CD4-positive, alpha-beta memory T cell (primary cell): ENCODE results near the gene ANG. TPM values are rescaled to one million over a fixed set of nuclear protein-coding genes. Genes with fewer than 3 reads are reported as not detected.

Experiments
- CTCF ChIA-PET: fragments of 350-600 bp; sonication (Branson Sonifier 250); formaldehyde crosslinking; loops from one replicate; lab custom pipeline; 2021; ENCODE audit warnings: inconsistent platforms; ENCODE audit not compliant: partially characterized antibody; lab: Charles Lee
- POLR2A ChIA-PET: fragments of 350-600 bp; sonication (Branson Sonifier 250); formaldehyde crosslinking; loops from one replicate; lab custom pipeline; 2021; ENCODE audit not compliant: partially characterized antibody; lab: Charles Lee
- DNase-seq, 5 donors: peaks; one replicate each; pipeline versions ENCODE4 v3.0.0 to v3.0.0-alpha.2; 2020 to 2022; ENCODE audit warnings: mixed read lengths in 1 of 5
- H3K27ac ChIP-seq: one replicate; pipeline ENCODE4 v1.7.0; 2013; ENCODE audit warnings: low read depth, low read length
- H3K27me3 ChIP-seq: 2 replicates; pipeline ENCODE4 v1.7.0; 2013; ENCODE audit warnings: mild to moderate bottlenecking, low read length, moderate library complexity; ENCODE audit not compliant: insufficient read depth
- H3K36me3 ChIP-seq: 2 replicates; pipeline ENCODE4 v1.7.0; 2013; ENCODE audit warnings: mild to moderate bottlenecking, low read length, moderate library complexity; ENCODE audit not compliant: insufficient read depth
- H3K4me1 ChIP-seq: 2 replicates; pipeline ENCODE4 v1.7.0; 2013; ENCODE audit warnings: mild to moderate bottlenecking, low read length, moderate library complexity; ENCODE audit not compliant: insufficient read depth
- H3K4me3 ChIP-seq, 2 donors: one replicate each; pipeline ENCODE4 v1.7.0; 2013; ENCODE audit warnings: low read length in 2 of 2, mild to moderate bottlenecking in 1 of 2
- H3K9me3 ChIP-seq, 2 donors: one replicate each; pipeline ENCODE4 v1.7.0; 2013; ENCODE audit warnings: low read length in 2 of 2, control low read depth in 1 of 2; ENCODE audit not compliant: control insufficient read depth in 1 of 2
- H3K27ac Mint-ChIP-seq, 7 donors: one replicate each; pipeline ENCODE4 v1.8.0; 2020 to 2021; ENCODE audit warnings: mixed read lengths in 7 of 7, mild to moderate bottlenecking in 6 of 7, inconsistent platforms in 3 of 7, moderate library complexity in 3 of 7
- H3K27me3 Mint-ChIP-seq, 2 donors: one replicate each; pipeline ENCODE4 v1.8.0; 2020 to 2021; ENCODE audit warnings: mixed read lengths in 2 of 2
- H3K36me3 Mint-ChIP-seq, 2 donors: one replicate each; pipeline ENCODE4 v1.8.0; 2020 to 2021; ENCODE audit warnings: mixed read lengths in 2 of 2, inconsistent platforms in 1 of 2, mild to moderate bottlenecking in 1 of 2
- H3K4me1 Mint-ChIP-seq, 4 donors: one replicate each; pipeline ENCODE4 v1.8.0; 2020 to 2021; ENCODE audit warnings: mixed read lengths in 4 of 4, mild to moderate bottlenecking in 1 of 4
- H3K4me3 Mint-ChIP-seq, 8 donors: one replicate each; pipeline ENCODE4 v1.8.0; 2020 to 2021; ENCODE audit warnings: mixed read lengths in 8 of 8, mild to moderate bottlenecking in 7 of 8, moderate library complexity in 6 of 8, inconsistent platforms in 3 of 8
- H3K9me3 Mint-ChIP-seq, 8 donors: one replicate each; pipeline ENCODE4 v1.8.0; 2020 to 2021; ENCODE audit warnings: mixed read lengths in 8 of 8, mild to moderate bottlenecking in 5 of 8, inconsistent platforms in 3 of 8, moderate library complexity in 1 of 8
- intact Hi-C: fragments of 100-400 bp; cut with micrococcal nuclease; formaldehyde crosslinking; loops from one replicate; pipeline ENCODE4 v1.15.1; 2023
- polyA plus RNA-seq, 2 donors: library from polyadenylated mRNA; unstranded; fragments of 300-500 nt; fragmentation: Illumina TruSeq; gene quantifications; one replicate each; pipeline ENCODE4 v1.2.3, GENCODE V29; 2021
- total RNA-seq, 2 experiments: library from RNA; stranded (reverse); gene quantifications; one replicate each; pipeline ENCODE4 v1.2.3, GENCODE V29; 2021

Gene ANG
- total and polyA plus RNA-seq, 4 experiments from 2014 or later, result 1.1 to 2.8 (median 1.4) TPM

DNA sequence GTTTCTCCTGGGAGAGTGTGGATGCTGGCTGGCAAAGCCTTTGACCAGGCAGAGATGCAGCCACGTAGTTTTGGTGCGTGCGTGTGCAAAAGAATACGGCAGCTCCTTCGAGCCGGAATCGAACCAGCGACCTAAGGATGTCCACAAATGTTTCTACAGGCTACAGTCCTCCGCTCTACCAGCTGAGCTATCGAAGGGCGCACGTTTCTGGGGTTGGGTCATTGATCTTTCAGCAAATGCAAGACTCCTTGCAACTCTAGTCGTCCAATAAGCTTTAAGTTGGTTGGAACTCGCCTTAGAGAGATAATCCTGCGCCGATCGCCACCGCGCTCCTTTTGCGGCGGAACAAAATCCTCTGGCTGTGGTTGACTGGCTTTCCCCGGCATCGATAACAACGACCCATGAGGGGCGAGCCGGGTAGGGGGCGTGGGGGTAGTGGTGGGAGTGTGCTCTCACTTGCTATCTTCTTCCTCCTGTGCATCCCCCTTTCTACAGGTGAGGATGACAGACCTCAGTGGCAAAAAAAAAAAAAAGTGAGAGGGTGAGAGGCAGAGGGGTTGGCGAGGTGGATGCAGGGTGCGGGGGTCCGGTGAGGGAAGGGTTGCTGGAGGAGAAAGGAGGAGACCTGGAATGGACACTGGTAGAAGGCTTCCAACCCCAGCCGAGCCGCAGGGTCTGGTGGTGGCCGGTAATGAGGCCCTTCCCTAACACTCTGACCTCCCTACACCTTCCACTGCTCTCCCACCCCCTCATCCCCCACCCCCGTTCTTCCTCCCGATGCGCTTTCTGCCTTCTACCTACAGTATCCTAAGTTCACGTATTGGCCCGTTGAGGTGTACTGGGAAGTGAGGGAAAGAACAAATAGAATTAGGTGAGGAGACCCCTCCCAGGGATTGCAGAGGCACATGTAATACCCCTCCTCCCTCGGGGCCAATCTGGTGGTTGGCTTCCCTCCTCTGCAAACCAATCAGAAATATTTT, 35.3 kb upstream of the ANG start:
- CTCF ChIA-PET, result interaction anchor here (0.7 to 1.1 kb wide), 3 partner anchors 10 to 38 kb away, joined by 4 read pairs; no protein-coding TSS in a partner anchor

GRCh38 chr14:20655851-20656250, 32.7 kb upstream of the ANG start:
- H3K9me3 ChIP-seq, result no peaks in the 10 kb centered on the region
- intact Hi-C loops, result no loop called here
- DNase-seq, result no peak
- peaks cover 28% of the 10 kb centered on the region for H3K4me1 ChIP-seq
- no peak overlapping the region for H3K4me3 ChIP-seq
- Mint-ChIP-seq H3K4me3 (no peak overlapping the region), H3K36me3 (no peaks in the 10 kb centered on the region), H3K9me3 (no peaks in the 10 kb centered on the region), H3K27ac (no peak overlapping the region), H3K27me3 (peaks cover 47 to 55% of the 10 kb centered on the region in 2 donors), H3K4me1 (peaks cover 23 to 29% (median 25%) of the 10 kb centered on the region in 4 donors)
- H3K27ac ChIP-seq, result no peak overlapping the region
- ChIA-PET CTCF (interaction anchor here (0.6 to 11.5 kb wide), 2 partner anchors 16 to 32 kb away, joined by 3 to 349 read pairs; partner anchors contain the start of genes ANG and RNASE4), POLR2A (interaction anchor here (0.7 kb wide), 1 partner anchor 26 kb away, joined by 4 read pairs; no protein-coding TSS in a partner anchor)
- peaks cover 26% of the 10 kb centered on the region for H3K27me3 ChIP-seq
- no peaks in the 10 kb centered on the region for H3K36me3 ChIP-seq

More for the DNA sequence above, 35.3 kb upstream of the ANG start:
- peak; percentile 23 to 47 (median 33) for DNase-seq
- peaks cover 26% of the 10 kb centered on the region for H3K4me1 ChIP-seq
- intact Hi-C loops, result no loop called here
- POLR2A ChIA-PET, result interaction anchor here (1.0 to 1.3 kb wide), 3 partner anchors 28 to 310 kb away, joined by 3 to 6 read pairs (median 5); partner anchors contain the start of gene PARP2
- H3K4me3 Mint-ChIP-seq, result peak overlapping the region in 7 of 8 donors; percentile 35 to 81 (median 62)
- H3K27me3 ChIP-seq, result peaks cover 29% of the 10 kb centered on the region
- H3K36me3 ChIP-seq, result no peaks in the 10 kb centered on the region
- H3K27ac ChIP-seq, result no peak overlapping the region
- peak overlapping the region in 2 of 7 donors; percentile 59 to 61 for H3K27ac Mint-ChIP-seq
- H3K36me3 Mint-ChIP-seq, result no peaks in the 10 kb centered on the region
- no peaks in the 10 kb centered on the region for H3K9me3 ChIP-seq
- no peaks in the 10 kb centered on the region for H3K9me3 Mint-ChIP-seq
- H3K4me1 Mint-ChIP-seq, result peaks cover 19 to 29% (median 22%) of the 10 kb centered on the region in 4 donors
- no peak overlapping the region for H3K4me3 ChIP-seq
- H3K27me3 Mint-ChIP-seq, result peaks cover 49 to 54% of the 10 kb centered on the region in 2 donors

- H3K4me3 Mint-ChIP-seq, result no peak overlapping the region
- Histone ChIP-seq H3K4me3 (no peak overlapping the region), H3K9me3 (no peaks in the 10 kb centered on the region), H3K4me1 (peaks cover 28% of the 10 kb centered on the region), H3K27me3 (peaks cover 25% of the 10 kb centered on the region), H3K27ac (no peak overlapping the region), H3K36me3 (no peaks in the 10 kb centered on the region)
- no peaks in the 10 kb centered on the region for H3K36me3 Mint-ChIP-seq
- peaks cover 23 to 29% (median 25%) of the 10 kb centered on the region in 4 donors for H3K4me1 Mint-ChIP-seq
- DNase-seq, result no peak
- no peak overlapping the region for H3K27ac Mint-ChIP-seq
- ChIA-PET POLR2A (interaction anchor here (0.9 to 1.6 kb wide), 2 partner anchors 25 to 43 kb away, joined by 4 to 12 read pairs; no protein-coding TSS in a partner anchor), CTCF (interaction anchor here (0.6 to 11.5 kb wide), 3 partner anchors 16 to 34 kb away, joined by 3 to 349 read pairs (median 3); partner anchors contain the start of genes ANG and RNASE4)
- no peaks in the 10 kb centered on the region for H3K9me3 Mint-ChIP-seq
- H3K27me3 Mint-ChIP-seq, result peaks cover 47 to 53% of the 10 kb centered on the region in 2 donors
- intact Hi-C loops, result no loop called here
These were observed 32.3 kb upstream of the ANG start for GRCh38 chr14:20656274-20656673.

- Histone ChIP-seq H3K4me1 (peaks cover 32% of the 10 kb centered on the region), H3K9me3 (no peaks in the 10 kb centered on the region), H3K36me3 (no peaks in the 10 kb centered on the region), H3K27ac (no peak overlapping the region), H3K27me3 (peaks cover 14% of the 10 kb centered on the region), H3K4me3 (no peak overlapping the region)
- peaks cover 38 to 45% of the 10 kb centered on the region in 2 donors for H3K27me3 Mint-ChIP-seq
- H3K9me3 Mint-ChIP-seq, result no peaks in the 10 kb centered on the region
- POLR2A ChIA-PET, result interaction anchor here (0.8 to 2.0 kb wide), 4 partner anchors 24 to 45 kb away, joined by 3 to 12 read pairs (median 6); no protein-coding TSS in a partner anchor
- no peaks in the 10 kb centered on the region for H3K36me3 Mint-ChIP-seq
- H3K4me3 Mint-ChIP-seq, result peak overlapping the region in 3 of 8 donors; percentile 5 to 64 (median 22)
- CTCF ChIA-PET, result interaction anchor here (0.7 to 11.5 kb wide), 9 partner anchors 12 to 330 kb away, joined by 3 to 349 read pairs (median 4); partner anchors contain the start of genes ANG and RNASE4
- H3K27ac Mint-ChIP-seq, result no peak overlapping the region
- intact Hi-C loops, result no loop called here
- peak in 3 of 5 donors; percentile 15 to 19 (median 19) for DNase-seq
- H3K4me1 Mint-ChIP-seq, result peaks cover 26 to 34% (median 28%) of the 10 kb centered on the region in 4 donors
These were observed 31.1 kb upstream of the ANG start for GRCh38 chr14:20657216-20658211.

DNA sequence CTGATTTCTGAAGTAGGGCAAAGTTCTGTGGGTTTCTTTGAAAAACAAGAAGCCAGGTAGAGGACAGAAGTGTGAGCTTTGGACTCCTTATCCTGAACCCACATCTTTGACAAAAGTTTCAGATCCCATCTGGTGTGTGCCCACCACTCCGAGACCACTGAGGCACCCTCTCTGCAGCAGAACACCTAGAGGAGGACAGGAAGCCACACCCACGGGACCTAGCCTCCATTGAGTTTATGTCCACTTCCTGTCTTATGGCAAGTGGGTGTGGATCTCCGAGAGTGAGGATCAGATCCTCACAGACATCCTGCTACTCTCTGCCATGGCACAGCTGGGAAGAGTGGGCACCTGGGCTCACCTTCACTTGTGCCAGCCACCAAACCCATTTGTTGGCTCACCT, 30.3 kb upstream of the ANG start:
- no peak overlapping the region for H3K27ac ChIP-seq
- intact Hi-C loops, result no loop called here
- peaks cover 8% of the 10 kb centered on the region for H3K27me3 ChIP-seq
- Mint-ChIP-seq H3K36me3 (no peaks in the 10 kb centered on the region), H3K4me3 (peak overlapping the region in 1 of 8 donors; percentile 64), H3K27me3 (peaks cover 35 to 39% of the 10 kb centered on the region in 2 donors), H3K4me1 (peaks cover 26 to 35% (median 28%) of the 10 kb centered on the region in 4 donors), H3K9me3 (no peaks in the 10 kb centered on the region), H3K27ac (no peak overlapping the region)
- H3K9me3 ChIP-seq, result no peaks in the 10 kb centered on the region
- POLR2A ChIA-PET, result interaction anchor here (1.6 to 2.0 kb wide), 2 partner anchors 23 to 25 kb away, joined by 9 to 12 read pairs; no protein-coding TSS in a partner anchor
- no peak overlapping the region for H3K4me3 ChIP-seq
- no peaks in the 10 kb centered on the region for H3K36me3 ChIP-seq
- CTCF ChIA-PET, result interaction anchor here (1.0 to 11.5 kb wide), 5 partner anchors 11 to 42 kb away, joined by 3 to 349 read pairs (median 5); partner anchors contain the start of genes ANG and RNASE4
- peaks cover 33% of the 10 kb centered on the region for H3K4me1 ChIP-seq
- DNase-seq, result no peak

DNA sequence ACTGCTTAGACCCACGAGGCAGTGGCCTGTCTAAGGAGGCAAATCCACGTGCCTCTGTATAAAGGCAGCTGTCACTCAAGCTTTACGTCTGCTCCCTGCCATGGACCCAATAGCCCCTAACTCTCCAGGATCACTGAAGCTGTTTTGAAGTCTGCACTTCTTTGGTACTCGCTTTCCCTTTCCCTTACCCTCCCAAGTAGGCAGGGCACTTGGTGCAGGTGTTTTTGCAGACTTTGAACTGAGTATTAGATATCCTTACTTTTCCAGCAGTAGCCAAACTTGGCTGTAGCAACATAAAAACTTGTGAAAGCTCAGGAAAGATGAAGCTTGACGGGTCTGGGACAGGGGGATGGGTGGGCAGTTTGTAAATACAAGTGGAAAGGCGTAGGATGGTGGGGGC, 29.2 kb upstream of the ANG start:
- CTCF ChIA-PET, result interaction anchor here (0.9 to 11.5 kb wide), 4 partner anchors 10 to 316 kb away, joined by 4 to 349 read pairs (median 10); partner anchors contain the start of genes ANG, PARP2 and RNASE4
- peaks cover 29 to 30% of the 10 kb centered on the region in 2 donors for H3K27me3 Mint-ChIP-seq
- POLR2A ChIA-PET, result interaction anchor here (0.9 kb wide), 1 partner anchor 22 kb away, joined by 4 read pairs; no protein-coding TSS in a partner anchor

More for the DNA sequence above, 29.2 kb upstream of the ANG start:
- Mint-ChIP-seq H3K27ac (no peak overlapping the region), H3K4me3 (no peak overlapping the region), H3K9me3 (no peaks in the 10 kb centered on the region), H3K36me3 (no peaks in the 10 kb centered on the region), H3K4me1 (peaks cover 25 to 33% (median 25%) of the 10 kb centered on the region in 4 donors)
- peaks cover 28% of the 10 kb centered on the region for H3K4me1 ChIP-seq
- H3K36me3 ChIP-seq, result no peaks in the 10 kb centered on the region
- intact Hi-C loops, result no loop called here
- H3K4me3 ChIP-seq, result no peak overlapping the region
- H3K9me3 ChIP-seq, result no peaks in the 10 kb centered on the region
- H3K27ac ChIP-seq, result no peak overlapping the region
- H3K27me3 ChIP-seq, result no peaks in the 10 kb centered on the region
- DNase-seq, result no peak
